NCI-H2196 treated with DMSO at 0.1 percent for 48 hours (cell line): Measurements from ENCODE around the gene KCNH2.
"Not testable (repeated sequence)": the region's sequence is repeated elsewhere in the genome, so short reads cannot be mapped to it uniquely, and the experiment has no call there.

Source experiments
- DNase-seq: peaks from one replicate; lab custom pipeline; 2025; ENCODE audit not compliant: unreplicated experiment; lab: John Stamatoyannopoulos, UW

Gene KCNH2

DNA sequence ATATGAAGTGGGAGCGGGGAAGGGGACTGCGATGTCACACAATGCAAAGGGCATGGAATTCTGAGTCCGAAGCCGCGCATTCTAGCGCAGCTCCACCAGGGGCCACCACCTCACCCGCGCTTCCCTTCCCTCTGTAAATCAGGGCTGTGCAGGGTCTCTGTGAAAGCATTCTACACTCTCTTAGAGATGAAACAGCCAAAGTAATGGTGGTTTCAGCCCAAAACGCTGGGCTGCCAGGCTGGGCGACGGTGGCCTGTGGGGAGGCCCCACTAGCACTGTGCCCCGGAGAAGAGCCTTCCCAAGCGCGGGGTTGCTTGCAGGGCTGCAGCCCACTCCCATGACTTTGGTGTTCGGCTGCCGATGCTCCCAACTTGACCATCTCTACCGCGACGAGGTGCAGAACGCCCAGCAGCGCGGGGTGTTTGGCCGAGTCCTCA lies 34.8 kb upstream of the KCNH2 start:
- DNase-seq, result no peak

DNA sequence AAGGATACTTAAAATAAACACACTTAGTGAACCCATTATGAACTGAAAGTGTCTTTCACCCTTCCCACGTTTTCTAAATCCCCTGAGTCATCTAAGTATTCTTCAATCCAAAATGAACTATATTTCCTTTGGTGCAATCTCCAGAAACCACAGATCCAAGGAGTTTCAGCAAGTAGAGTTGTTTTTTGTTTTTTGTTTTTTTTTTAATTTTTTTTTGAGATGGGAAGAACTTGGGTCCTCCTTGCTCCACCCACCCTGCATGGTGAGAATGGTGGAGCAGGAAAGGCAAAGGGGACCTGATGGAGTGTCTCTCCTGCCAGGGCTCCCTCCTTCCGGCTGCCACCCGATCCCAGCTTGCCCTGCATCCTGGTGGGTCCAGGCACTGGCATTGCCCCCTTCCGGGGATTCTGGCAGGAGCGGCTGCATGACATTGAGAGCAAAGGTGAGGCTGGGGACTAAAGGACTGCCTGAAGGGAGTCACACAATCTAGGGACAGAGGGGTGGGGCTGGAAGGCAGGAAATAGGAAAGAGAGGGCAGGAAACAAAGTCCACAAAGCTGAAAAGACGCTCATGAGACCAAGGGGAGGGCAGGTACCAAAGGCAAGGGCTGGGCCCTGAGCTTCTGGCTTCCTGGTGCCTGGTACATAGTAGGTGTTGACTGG lies 34.0 kb upstream of the KCNH2 start:
- DNase-seq, result no peak

DNA sequence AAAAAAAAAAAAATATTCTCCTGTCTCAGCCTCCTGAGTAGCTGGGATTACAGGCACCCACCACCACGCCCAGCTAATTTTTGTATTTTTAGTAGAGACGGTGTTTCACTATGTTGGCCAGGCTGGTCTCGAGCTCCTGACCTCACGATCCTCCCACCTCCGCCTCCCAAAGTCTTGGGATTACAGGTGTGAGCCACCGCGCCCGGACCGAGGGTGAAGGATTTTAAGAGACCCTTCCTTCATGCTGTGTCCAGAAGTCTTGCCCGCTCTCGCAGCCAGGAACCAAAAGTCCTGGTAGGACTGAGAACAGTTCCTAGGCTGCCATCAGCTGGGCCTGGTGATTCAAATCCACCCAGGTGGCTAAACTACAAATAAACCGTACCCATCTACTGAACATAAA lies 33.5 kb upstream of the KCNH2 start:
- not testable (repeated sequence) for DNase-seq

DNA sequence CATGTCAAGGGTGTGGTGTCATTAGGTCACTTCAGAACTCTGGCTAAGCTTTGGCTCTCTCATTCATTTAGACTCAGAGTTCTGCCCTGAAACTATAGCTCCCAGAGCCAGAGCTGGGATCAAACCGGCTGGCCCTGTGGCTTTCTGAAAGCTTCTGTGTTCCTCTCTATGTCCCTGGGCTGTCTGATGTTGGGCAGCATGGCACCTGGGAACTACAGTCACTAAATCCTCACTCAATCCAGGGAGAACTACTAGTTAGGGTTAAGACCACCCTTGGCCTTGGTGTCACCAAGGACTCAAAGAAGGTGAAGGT lies 32.9 kb upstream of the KCNH2 start:
- no peak for DNase-seq

DNA sequence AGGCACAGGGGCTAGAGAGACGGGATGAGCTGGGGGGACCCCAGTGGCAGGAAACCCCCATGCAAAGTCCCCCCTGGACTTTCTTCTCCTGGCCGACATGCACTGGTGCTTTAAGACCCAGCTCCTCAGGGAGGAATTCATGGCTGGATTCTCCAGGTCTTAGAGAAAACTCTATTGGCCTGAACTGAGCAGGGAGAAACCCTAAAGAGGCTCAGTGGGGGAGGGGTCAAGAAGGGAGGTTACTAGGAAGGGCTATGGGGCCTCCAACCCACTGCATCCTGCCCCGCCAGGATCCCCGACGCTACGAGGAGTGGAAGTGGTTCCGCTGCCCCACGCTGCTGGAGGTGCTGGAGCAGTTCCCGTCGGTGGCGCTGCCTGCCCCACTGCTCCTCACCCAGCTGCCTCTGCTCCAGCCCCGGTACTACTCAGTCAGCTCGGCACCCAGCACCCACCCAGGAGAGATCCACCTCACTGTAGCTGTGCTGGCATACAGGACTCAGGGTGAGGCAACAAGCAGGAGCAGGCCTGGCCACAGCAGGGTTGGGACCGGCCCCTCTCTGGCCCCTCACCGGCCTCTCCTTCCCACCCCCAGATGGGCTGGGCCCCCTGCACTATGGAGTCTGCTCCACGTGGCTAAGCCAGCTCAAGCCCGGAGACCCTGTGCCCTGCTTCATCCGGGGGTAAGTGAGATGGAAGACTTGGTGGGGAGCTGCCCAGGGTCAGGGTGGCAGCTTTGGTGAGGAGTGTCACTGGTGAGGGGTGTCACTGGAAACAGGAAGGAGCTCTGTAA lies 32.4 kb upstream of the KCNH2 start:
- no peak for DNase-seq

DNA sequence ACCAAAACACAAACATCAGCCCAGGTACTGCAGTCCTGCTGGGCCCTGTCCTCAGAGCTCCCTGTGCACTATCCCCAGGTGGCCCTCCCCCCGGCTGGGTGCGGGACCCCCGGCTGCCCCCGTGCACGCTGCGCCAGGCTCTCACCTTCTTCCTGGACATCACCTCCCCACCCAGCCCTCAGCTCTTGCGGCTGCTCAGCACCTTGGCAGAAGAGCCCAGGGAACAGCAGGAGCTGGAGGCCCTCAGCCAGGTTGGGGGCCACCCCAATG lies 31.9 kb upstream of the KCNH2 start:
- no peak for DNase-seq

DNA sequence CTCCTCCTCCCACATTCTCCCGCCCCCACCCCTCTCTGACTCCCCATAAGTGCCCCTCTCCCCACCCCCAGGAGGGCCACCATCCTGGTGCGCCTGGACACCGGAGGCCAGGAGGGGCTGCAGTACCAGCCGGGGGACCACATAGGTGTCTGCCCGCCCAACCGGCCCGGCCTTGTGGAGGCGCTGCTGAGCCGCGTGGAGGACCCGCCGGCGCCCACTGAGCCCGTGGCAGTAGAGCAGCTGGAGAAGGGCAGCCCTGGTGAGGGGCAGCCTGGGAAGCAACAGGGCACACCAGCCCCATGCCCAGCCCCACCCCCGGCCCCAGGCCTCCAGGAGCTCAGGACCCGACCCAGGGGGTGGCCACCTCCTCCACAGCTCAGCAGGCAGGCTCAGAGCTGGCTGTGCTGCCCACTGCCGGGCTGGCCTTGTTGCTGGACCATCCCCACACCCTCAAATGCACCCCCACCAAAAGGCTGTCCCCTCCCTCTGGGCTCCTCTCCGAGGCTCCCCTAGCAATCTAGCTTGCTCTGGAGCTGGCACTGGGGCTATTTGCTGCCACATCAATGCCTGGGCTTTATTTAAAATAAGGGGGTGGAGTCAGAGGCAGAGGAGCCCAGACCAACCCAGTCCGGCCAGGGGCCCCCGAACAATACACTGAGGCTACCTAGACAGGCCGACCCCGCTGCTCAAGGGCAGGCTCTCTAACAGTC lies 31.4 kb upstream of the KCNH2 start:
- no peak for DNase-seq

DNA sequence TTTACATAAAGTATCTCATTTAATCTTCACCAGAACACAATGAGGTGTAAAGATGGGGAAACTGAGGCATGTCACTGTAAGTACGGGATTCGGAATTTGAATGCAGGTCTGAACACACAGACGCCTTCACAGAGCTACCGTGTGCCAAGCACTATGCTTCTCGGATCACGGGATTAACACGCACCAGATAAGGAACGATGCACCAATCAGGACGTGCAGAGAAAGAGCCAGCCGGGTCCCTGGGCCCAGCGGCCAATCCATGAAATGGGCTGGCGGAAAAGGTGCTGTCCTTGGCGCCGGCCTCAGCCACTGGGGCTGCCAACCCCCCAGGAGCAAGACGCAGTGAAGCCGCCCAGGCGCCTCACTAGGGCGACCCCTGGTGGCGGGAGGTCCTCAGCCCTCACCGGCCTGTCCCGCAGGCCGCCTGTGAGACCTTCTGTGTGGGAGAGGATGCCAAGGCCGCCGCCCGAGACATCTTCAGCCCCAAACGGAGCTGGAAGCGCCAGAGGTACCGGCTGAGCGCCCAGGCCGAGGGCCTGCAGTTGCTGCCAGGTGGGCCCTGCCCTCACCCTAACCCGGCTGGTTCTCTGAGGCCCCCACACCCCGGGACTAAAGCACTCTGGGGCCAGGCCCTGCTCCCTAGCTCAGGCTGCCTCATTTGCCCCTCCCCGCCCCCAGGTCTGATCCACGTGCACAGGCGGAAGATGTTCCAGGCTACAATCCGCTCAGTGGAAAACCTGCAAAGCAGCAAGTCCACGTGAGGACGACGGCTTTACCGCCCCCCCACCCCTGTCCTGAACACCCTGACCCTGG lies 30.6 kb upstream of the KCNH2 start:
- DNase-seq, result no peak

DNA sequence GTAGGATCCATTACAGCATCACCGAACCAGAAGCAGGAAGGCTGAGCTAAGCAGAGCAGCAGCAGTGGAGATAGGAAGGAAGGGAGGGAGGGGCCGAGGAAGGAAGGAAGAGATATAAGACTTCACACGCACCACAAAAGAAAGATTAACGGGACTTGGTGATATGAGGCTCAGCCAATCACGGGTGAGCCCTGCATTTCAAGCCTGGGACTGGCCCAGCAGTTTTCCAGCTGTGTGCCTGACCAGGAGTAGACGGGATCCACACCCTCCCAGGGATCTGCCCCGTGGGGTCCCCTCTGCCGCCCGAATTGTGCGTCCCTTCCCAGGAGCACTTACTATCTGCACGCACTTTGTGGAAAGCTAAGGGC lies 30.0 kb upstream of the KCNH2 start:
- no peak for DNase-seq

DNA sequence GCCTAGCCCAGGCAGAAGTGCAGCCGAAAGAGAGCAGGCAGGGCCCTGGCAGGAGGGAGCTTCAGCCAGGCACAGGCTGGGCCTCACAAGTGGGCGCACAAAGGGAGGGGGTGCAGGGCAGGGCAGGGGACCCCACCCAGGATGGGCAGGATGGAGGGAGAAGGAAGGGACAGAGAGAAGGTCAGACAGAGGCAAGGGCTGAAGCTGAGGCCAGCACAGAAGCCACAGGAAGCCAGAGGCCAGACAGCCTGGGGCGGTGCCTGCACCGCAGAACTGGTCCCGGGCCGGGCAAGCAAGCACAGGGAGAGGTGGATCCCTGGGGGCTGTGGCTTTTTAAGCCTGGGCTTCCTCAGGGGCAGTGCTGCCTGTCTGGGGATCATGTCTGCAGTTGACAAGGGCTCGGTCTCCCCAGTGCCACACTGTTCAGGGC lies 29.4 kb upstream of the KCNH2 start:
- DNase-seq, result no peak

DNA sequence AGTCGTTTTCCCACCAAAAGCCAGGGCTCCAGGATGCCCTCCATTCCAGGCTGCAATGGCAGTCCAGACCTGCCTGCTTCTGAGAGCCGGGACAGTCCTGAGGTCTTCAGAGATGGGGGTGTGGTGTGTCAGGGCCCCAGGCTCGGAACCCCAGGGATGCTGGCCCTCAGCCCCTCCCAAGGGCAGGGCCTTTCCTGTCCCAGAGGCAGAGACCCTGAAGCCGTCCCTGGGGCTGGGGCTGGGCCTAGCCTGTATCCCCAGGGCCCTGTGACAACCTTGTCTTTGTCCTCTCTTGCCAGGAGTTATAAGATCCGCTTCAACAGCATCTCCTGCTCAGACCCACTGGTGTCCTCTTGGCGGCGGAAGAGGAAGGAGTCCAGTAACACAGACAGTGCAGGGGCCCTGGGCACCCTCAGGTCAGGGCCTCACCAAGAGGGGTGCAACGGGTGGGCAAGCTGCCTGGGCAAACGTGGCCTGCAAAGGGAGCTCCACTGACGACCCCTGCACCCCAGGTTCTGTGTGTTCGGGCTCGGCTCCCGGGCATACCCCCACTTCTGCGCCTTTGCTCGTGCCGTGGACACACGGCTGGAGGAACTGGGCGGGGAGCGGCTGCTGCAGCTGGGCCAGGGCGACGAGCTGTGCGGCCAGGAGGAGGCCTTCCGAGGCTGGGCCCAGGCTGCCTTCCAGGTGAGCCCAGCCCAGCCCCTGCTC lies 28.6 kb upstream of the KCNH2 start:
- DNase-seq, result no peak

DNA sequence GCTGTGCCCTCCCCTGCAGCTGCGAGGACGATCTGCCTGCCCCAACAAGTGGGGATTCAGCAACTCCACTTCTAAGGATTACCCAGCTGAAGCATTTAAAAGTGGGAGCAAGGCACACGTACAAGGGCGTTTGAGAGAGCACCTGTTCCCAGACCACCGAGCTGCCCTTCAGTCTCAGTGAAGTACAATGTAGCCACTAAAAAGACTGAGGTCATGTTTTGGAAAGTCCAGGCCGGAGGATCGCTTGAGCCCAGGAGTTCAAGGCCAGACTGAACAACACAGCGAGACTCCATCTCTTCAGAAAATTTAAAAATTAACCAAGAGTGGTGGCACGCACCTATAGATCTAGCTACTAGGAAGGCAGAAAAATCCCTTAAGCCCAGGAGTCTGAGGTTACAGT lies 27.4 kb upstream of the KCNH2 start:
- no peak for DNase-seq

DNA sequence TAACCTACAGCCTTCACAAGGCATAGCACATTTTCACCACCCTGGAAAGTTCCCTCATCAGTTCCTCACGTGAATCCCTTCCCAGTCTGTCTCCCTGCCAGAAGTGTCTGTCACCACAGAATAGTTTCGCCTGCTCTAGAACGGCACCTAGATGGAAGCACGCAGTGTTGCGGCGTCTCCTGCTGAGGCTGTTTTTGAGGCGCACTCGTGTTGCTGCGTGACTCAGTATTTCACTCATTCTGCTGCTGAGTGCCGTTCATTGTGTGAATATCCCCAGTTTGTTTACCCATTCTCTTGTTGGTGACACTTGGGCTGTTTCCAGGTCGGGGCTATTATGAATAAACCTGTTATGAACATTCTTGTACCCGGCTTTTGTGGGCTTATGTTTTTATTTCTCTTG lies 25.5 kb upstream of the KCNH2 start:
- peak; percentile 23 for DNase-seq

DNA sequence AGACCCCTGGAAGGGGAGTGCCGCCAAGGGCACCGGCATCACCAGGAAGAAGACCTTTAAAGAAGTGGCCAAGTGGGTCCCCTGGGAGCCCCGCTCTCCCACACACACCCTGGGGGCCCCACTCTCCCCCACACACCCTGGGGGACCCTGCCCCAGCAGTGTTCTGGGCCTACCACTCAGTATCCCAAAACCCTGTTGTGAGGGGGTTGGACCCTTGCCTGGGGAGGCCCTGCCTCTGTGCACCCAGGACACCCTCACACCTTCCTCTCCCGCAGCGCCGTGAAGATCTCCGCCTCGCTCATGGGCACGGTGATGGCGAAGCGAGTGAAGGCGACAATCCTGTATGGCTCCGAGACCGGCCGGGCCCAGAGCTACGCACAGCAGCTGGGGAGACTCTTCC lies 23.4 kb upstream of the KCNH2 start:
- no peak for DNase-seq

DNA sequence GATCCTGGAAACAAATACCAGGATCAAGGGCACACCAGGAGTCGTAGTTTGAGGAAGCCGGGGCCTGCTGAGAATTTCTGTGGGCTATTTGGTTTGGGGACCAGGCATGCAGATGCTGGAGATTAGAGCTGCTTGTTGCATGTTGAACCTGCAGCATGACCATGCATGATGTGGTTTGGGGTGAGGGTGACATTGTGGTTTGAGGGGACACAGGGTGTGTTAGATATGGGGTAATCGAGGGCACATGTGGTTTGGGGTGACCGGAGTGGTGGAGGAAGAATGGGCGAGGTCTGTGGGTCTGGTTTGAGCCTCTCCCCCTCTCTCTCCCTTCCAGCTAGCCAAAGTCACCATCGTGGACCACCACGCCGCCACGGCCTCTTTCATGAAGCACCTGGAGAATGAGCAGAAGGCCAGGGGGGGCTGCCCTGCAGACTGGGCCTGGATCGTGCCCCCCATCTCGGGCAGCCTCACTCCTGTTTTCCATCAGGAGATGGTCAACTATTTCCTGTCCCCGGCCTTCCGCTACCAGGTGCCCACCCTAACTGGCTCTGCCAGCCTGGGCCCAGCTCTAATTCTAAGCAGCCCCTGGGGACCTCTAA lies 22.9 kb upstream of the KCNH2 start:
- no peak for DNase-seq

DNA sequence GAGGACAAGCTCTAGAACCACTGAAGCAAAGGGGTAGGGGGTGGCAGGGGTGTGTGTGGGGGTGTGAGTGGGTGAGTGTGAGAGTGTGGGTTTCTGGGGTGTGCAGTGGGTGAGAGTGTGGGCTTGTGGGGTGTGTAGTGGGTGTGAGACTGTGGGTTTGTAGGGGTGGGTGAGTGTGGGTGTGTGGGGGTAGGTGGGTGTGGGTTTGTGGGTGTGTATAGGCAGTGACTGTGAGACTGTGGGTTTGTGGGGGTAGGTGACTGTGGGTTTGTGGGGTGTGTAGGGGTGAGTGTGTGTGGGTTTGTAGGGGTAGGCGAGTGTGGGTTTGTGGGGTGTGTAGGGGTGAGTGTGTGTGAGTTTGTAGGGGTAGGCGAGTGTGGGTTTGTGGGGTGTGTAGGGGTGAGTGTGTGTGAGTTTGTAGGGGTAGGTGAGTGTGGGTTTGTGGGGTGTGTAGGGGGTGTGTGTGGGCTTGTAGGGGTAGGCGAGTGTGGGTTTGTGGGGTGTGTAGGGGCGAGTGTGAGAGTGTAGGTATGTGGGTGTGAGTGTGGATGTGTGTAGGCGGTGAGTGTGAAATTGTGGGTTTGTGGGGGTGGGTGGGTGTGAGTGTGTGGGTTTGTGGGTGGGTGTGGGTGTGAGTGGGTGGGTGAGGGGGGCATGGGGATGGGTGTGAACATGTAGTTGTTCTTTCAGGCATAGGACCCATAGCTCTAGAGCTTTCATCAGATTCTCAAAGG lies 21.5 kb upstream of the KCNH2 start:
- no peak for DNase-seq

DNA sequence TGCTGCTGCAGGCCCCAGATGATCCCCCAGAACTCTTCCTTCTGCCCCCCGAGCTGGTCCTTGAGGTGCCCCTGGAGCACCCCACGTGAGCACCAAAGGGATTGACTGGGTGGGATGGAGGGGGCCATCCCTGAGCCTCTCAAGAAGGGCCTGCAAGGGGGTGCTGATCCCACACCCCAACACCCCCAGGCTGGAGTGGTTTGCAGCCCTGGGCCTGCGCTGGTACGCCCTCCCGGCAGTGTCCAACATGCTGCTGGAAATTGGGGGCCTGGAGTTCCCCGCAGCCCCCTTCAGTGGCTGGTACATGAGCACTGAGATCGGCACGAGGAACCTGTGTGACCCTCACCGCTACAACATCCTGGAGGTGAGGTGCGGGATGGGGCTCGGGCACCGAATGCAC lies 20.9 kb upstream of the KCNH2 start:
- DNase-seq, result no peak

DNA sequence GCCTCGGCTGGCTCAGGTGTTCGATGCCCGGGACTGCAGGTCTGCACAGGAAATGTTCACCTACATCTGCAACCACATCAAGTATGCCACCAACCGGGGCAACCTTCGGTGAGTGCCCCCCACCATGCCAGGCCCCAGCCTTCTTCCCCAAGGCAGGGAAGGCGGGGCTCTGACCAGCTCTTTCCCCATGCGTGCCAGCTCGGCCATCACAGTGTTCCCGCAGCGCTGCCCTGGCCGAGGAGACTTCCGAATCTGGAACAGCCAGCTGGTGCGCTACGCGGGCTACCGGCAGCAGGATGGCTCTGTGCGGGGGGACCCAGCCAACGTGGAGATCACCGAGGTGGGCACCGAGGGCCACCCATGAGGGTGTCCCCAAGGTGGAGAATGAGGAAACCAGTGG lies 20.2 kb upstream of the KCNH2 start:
- no peak for DNase-seq

DNA sequence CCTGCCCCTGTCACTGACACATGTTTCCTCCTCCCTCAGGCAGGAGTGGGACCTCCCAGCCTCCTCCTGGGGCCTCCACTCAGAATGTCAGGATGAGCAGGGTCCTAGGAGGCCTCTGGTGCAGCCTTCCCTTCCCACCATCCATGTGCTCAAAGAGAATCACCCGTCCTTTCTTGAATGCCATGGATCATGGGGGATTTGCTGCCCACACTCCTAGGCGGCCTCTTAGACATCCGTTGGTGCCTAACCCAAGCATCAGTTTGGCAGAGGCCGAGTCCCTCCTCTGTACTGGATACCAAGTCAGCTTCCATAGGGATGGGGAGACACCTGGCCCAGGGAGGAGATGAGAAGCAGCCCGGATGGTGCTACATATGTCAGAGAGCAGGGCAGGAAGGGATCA lies 19.7 kb upstream of the KCNH2 start:
- no peak for DNase-seq

DNA sequence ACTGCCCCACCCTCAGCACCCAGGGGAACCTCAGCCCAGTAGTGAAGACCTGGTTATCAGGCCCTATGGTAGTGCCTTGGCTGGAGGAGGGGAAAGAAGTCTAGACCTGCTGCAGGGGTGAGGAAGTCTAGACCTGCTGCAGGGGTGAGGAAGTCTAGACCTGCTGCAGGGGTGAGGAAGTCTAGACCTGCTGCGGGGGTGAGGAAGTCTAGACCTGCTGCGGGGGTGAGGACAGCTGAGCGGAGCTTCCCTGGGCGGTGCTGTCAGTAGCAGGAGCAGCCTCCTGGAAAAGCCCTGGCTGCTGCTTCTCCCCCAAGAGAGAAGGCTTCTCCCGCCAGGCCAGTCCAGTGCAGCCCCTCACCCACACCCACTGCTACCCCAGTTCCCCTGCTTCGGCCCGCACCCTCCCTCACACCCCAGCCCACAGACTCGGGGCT lies 19.0 kb upstream of the KCNH2 start:
- DNase-seq, result no peak
